T-helper 1 cell (primary cell): ENCODE measurements around the gene TAAR6.
"Not testable (repeated sequence)": the region's sequence is repeated elsewhere in the genome, so short reads cannot be mapped to it uniquely, and the experiment has no call there.

Source experiments
- DNase-seq, 5 donors: peaks; one replicate each; pipeline ENCODE4 v3.0.0-alpha.2; 2012 to 2020

Gene TAAR6

GRCh38 chr6:132590362-132590761 is 20.2 kb downstream of the TAAR6 start:
- no peak for DNase-seq

GRCh38 chr6:132592855-132593254 is 22.7 kb downstream of the TAAR6 start:
- no peak for DNase-seq

- DNase-seq = no peak
Measured at GRCh38 chr6:132596201-132596600, 26.1 kb downstream of the TAAR6 start.

- DNase-seq = no peak
Measured at GRCh38 chr6:132598473-132598872, 28.4 kb downstream of the TAAR6 start.

- not testable (repeated sequence) for DNase-seq
Measured at GRCh38 chr6:132600900-132601299, 30.8 kb downstream of the TAAR6 start.

- DNase-seq = no peak
Measured at GRCh38 chr6:132604635-132605152, 34.6 kb downstream of the TAAR6 start.

- no peak for DNase-seq
Measured at GRCh38 chr6:132607544-132608233, 37.6 kb downstream of the TAAR6 start.

- DNase-seq = no peak
Measured at GRCh38 chr6:132611616-132612015, 41.5 kb downstream of the TAAR6 start.

GRCh38 chr6:132612449-132613108 is 42.5 kb downstream of the TAAR6 start:
- DNase-seq = no peak

- DNase-seq = no peak
Measured at GRCh38 chr6:132614554-132614953, 44.4 kb downstream of the TAAR6 start.

GRCh38 chr6:132616677-132617076 is 46.6 kb downstream of the TAAR6 start:
- DNase-seq = no peak
